A673 (cell line): ENCODE measurements around the gene DUSP5.

Source experiments
- EZH2 ChIP-seq: fragments of 200-600 bp; sonication (generic); IDR thresholded peaks from 2 replicates; pipeline ENCODE4 v1.6.1; 2017; ENCODE audit warnings: borderline replicate concordance, low read depth, mild to moderate bottlenecking, mixed read lengths, antibody characterized with exemption, low read length; ENCODE audit not compliant: poor library complexity, severe bottlenecking
- TF ChIP-seq, protein P1 (sequence below): fragments of 300-800, 200-600 bp; sonication (generic); conservative IDR thresholded peaks from 2 replicates; pipeline ENCODE4 v1.5.1; 2017; ENCODE audit warnings: low read depth, mild to moderate bottlenecking, antibody characterized with exemption, low read length, moderate library complexity, mixed read lengths

DNA sequence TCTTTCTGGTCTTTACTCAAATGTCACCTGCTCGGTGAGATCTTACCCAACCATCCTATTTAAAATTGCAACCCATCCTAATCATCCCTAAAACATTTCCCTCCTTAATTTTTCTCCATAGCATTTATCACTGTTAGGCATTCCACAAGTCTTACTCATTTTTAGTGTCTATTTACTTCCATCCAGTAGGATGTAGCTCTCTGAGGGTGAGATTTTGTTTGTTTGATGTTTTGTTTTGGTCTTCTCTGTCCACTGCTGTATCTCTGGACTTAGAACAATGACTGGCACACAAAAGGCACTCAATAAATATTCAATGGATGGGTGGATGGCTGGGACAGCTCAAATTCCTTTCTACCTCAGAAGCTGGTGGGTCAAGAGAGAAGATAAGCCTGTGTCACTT is 15.8 kb upstream of the DUSP5 start:
- TF ChIP-seq, protein P1, sequence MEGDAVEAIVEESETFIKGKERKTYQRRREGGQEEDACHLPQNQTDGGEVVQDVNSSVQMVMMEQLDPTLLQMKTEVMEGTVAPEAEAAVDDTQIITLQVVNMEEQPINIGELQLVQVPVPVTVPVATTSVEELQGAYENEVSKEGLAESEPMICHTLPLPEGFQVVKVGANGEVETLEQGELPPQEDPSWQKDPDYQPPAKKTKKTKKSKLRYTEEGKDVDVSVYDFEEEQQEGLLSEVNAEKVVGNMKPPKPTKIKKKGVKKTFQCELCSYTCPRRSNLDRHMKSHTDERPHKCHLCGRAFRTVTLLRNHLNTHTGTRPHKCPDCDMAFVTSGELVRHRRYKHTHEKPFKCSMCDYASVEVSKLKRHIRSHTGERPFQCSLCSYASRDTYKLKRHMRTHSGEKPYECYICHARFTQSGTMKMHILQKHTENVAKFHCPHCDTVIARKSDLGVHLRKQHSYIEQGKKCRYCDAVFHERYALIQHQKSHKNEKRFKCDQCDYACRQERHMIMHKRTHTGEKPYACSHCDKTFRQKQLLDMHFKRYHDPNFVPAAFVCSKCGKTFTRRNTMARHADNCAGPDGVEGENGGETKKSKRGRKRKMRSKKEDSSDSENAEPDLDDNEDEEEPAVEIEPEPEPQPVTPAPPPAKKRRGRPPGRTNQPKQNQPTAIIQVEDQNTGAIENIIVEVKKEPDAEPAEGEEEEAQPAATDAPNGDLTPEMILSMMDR = no peak
- no peak for TF ChIP-seq EZH2
